ENCODE results near the gene POU3F1.

The POU3F1 gene

GRCh38 chr1:38046333-38046883 lies at the start of gene POU3F1:
Gene POU3F1 (minus strand): TSS chr1:38046793. CDS start chr1:38046743, 50 bp downstream.
- DNase-seq (ENCODE audit: low read depth, low spot score) = no peak

GRCh38 chr1:38095454-38095931 lies 48.9 kb upstream of the POU3F1 start:
- no peak for DNase-seq (ENCODE audit: low read depth, low spot score)

- DNase-seq (ENCODE audit: low read depth, low spot score) = no peak
Observed at GRCh38 chr1:38094711-38095290, 48.2 kb upstream of the POU3F1 start.

- no peak for DNase-seq (ENCODE audit: low read depth, low spot score)
Observed at GRCh38 chr1:38093569-38094520, 47.3 kb upstream of the POU3F1 start.

- no peak for DNase-seq (ENCODE audit: low read depth, low spot score)
Observed at GRCh38 chr1:38092256-38092655, 45.7 kb upstream of the POU3F1 start.

- no peak for DNase-seq (ENCODE audit: low read depth, low spot score)
Observed at GRCh38 chr1:38090796-38091195, 44.2 kb upstream of the POU3F1 start.

- DNase-seq (ENCODE audit: low read depth, low spot score) = no peak
Observed at GRCh38 chr1:38089712-38090360, 43.2 kb upstream of the POU3F1 start.

GRCh38 chr1:38088791-38089190 lies 42.2 kb upstream of the POU3F1 start:
- DNase-seq (ENCODE audit: low read depth, low spot score) = no peak

GRCh38 chr1:38088366-38088765 lies 41.8 kb upstream of the POU3F1 start:
- no peak for DNase-seq (ENCODE audit: low read depth, low spot score)

GRCh38 chr1:38087676-38088075 lies 41.1 kb upstream of the POU3F1 start:
- no peak for DNase-seq (ENCODE audit: low read depth, low spot score)

GRCh38 chr1:38085666-38086330 lies 39.2 kb upstream of the POU3F1 start:
- DNase-seq (ENCODE audit: low read depth, low spot score) = no peak

GRCh38 chr1:38084700-38085099 lies 38.1 kb upstream of the POU3F1 start:
- no peak for DNase-seq (ENCODE audit: low read depth, low spot score)

- DNase-seq (ENCODE audit: low read depth, low spot score) = no peak
Observed at GRCh38 chr1:38084113-38084512, 37.5 kb upstream of the POU3F1 start.

- DNase-seq (ENCODE audit: low read depth, low spot score) = no peak
Observed at GRCh38 chr1:38083541-38083940, 36.9 kb upstream of the POU3F1 start.

- DNase-seq (ENCODE audit: low read depth, low spot score) = no peak
Observed at GRCh38 chr1:38082769-38083263, 36.2 kb upstream of the POU3F1 start.

GRCh38 chr1:38079019-38079418 lies 32.4 kb upstream of the POU3F1 start:
- DNase-seq (ENCODE audit: low read depth, low spot score) = no peak

- no peak for DNase-seq (ENCODE audit: low read depth, low spot score)
Observed at GRCh38 chr1:38077523-38078147, 31.0 kb upstream of the POU3F1 start.

GRCh38 chr1:38076455-38076854 lies 29.9 kb upstream of the POU3F1 start:
- no peak for DNase-seq (ENCODE audit: low read depth, low spot score)

GRCh38 chr1:38076038-38076437 lies 29.4 kb upstream of the POU3F1 start:
- no peak for DNase-seq (ENCODE audit: low read depth, low spot score)

- no peak for DNase-seq (ENCODE audit: low read depth, low spot score)
Observed at GRCh38 chr1:38075191-38075590, 28.6 kb upstream of the POU3F1 start.

GRCh38 chr1:38074302-38074677 lies 27.7 kb upstream of the POU3F1 start:
- DNase-seq (ENCODE audit: low read depth, low spot score) = no peak

All from iPS DF 19.7 (cell line).